Activated CD8-positive, alpha-beta memory T cell treated with anti-CD3 and anti-CD28 coated beads for 4 hours (primary cell): ENCODE data around the gene RD3L.

Experiments
- DNase-seq, 2 donors: peaks; one replicate each; pipeline ENCODE4 v3.0.0-alpha.2; 2020; ENCODE audit warnings: low read depth in 2 of 2

RD3L gene

GRCh38 chr14:103896578-103896977 lies 45.8 kb downstream of the RD3L start:
- no peak for DNase-seq

GRCh38 chr14:103894723-103895059 lies 47.6 kb downstream of the RD3L start:
- DNase-seq: no peak

- DNase-seq: no peak
These were observed 48.2 kb downstream of the RD3L start for GRCh38 chr14:103894034-103894722.

- DNase-seq: no peak
These were observed 50.1 kb downstream of the RD3L start for GRCh38 chr14:103892247-103892646.

GRCh38 chr14:103891667-103892215 lies 50.6 kb downstream of the RD3L start:
- no peak for DNase-seq

- no peak for DNase-seq
These were observed 51.3 kb downstream of the RD3L start for GRCh38 chr14:103890821-103891666.
